Heart left ventricle (tissue), 16 donors: ENCODE results near the gene TRPM3. TPM values are rescaled to one million over a fixed set of nuclear protein-coding genes. Genes with fewer than 3 reads are reported as not detected.

Source experiments
- ATAC-seq, 4 donors: fragments of 200-7000 bp; cut with Tn5 transposase; one replicate each; pipeline ENCODE4 v1.9.1; 2020 to 2022; ENCODE audit warnings: moderate library complexity in 4 of 4, mild to moderate bottlenecking in 3 of 4, moderate number of reproducible peaks in 1 of 4
- DNase-seq, 5 donors: peaks; one replicate each; pipeline ENCODE4 v3.0.0-alpha.2; 2020
- H3K27ac ChIP-seq, 12 donors: fragments of 200-600 bp; sonication (generic) in 4 of 12; one replicate each; pipeline versions ENCODE4 v1.5.0 to v1.8.0; 2016 to 2022; ENCODE audit warnings: mild to moderate bottlenecking in 2 of 12
- H3K27me3 ChIP-seq, 9 donors: fragments of 200-600 bp; sonication (generic) in 2 of 9; one replicate each; pipeline versions ENCODE4 v1.5.1 to v1.8.0; 2016 to 2022; ENCODE audit warnings: mild to moderate bottlenecking in 3 of 9
- H3K36me3 ChIP-seq, 9 donors: fragments of 200-600 bp; sonication (generic) in 2 of 9; one replicate each; pipeline versions ENCODE4 v1.5.0 to v1.8.0; 2018 to 2022; ENCODE audit warnings: mild to moderate bottlenecking in 2 of 9
- H3K4me1 ChIP-seq, 12 donors: fragments of 200-600 bp; sonication (generic) in 4 of 12; one replicate each; pipeline versions ENCODE4 v1.5.0 to v1.8.0; 2016 to 2022; ENCODE audit warnings: mild to moderate bottlenecking in 3 of 12
- H3K4me3 ChIP-seq, 12 donors: fragments of 200-600 bp; sonication (generic) in 4 of 12; one replicate each; pipeline versions ENCODE4 v1.5.0 to v1.8.0; 2017 to 2022; ENCODE audit warnings: mild to moderate bottlenecking in 9 of 12, moderate library complexity in 4 of 12
- H3K9me3 ChIP-seq, 12 donors: fragments of 200-600 bp; sonication (generic) in 4 of 12; one replicate each; pipeline versions ENCODE4 v1.5.0 to v1.8.0; 2016 to 2022; ENCODE audit warnings: mild to moderate bottlenecking in 1 of 12
- POLR2A ChIP-seq, 2 donors: fragments of 450-650 bp; IDR thresholded peaks; one replicate each; pipeline ENCODE4 v1.6.1; 2017; ENCODE audit warnings: antibody characterized with exemption in 2 of 2, mild to moderate bottlenecking in 2 of 2, moderate library complexity in 2 of 2
- WGBS, 4 donors: extraction: QIAGEN DNeasy Blood & Tissue Kit in 2 of 4; methylation state at CpG; one replicate each; pipeline versions ENCODE4 v1.1.5 to v1.1.7; 2013 to 2018; 5-methylcytosine and 5-hydroxymethylcytosine counted together
- intact Hi-C, 10 donors: fragments of 100-400 bp; cut with DNase I; formaldehyde crosslinking; loops; one replicate each; pipeline versions ENCODE4 v1.11.1 to v1.14.2; 2022
- polyA plus RNA-seq, 2 donors: library from polyadenylated mRNA; stranded (reverse); fragments of 200-250 nt; gene quantifications; one replicate each; pipeline ENCODE4 v1.2.3, GENCODE V29; 2013
- total RNA-seq, 9 donors: library from RNA; depleted of rRNA in 2 of 9; stranded (reverse); fragments of >200 nt in 2 of 9; fragmentation: NEBNext Ultra II Directional in 3 of 9; extraction: Animal tissue kit (Norgen Biotek cat#: 25700) in 3 of 9; gene quantifications; one replicate each; pipeline versions ENCODE4 v1.1.0 to v1.2.4, GENCODE V29; 2016 to 2023
- TF ChIP-seq, protein P1 (sequence below), 12 donors: fragments of 200-600 bp; sonication (generic) in 4 of 12; IDR thresholded peaks; one replicate each; pipeline versions ENCODE4 v1.5.0 to v1.8.0; 2018 to 2022; ENCODE audit warnings: antibody characterized with exemption in 12 of 12, mild to moderate bottlenecking in 5 of 12
- donor health status: ischemic (EF 13 %, LVEDD 7.1; RV severe dilation, severe dysfunction).
- donor health status: healthy with polysubstance abuse.
- donor health status: DM: no; HTN: yes; CAD: no.
- donor health status: DM: no; HTN: no; CAD: no.
- donor health status: ischemic (EF 25% LVEDD 6.9; RV normal size, moderate dysfunction).
- donor health status: ischemic (EF 25% LVEDD 5.7; RV mildly dilated, moderate dysfunction).
- donor health status: healthy.
- donor health status: DM: yes; HTN: yes; CAD: no.
- donor health status: ischemic (EF 35%, LVEDD 5.7; RV mildly dilated, moderate dysfunction).
- donor health status: nonischemic (EF 11% LVEDD 7.7; RV severe dilation, severe dysfunction).
- donor health status: DM: yes; HTN: yes; CAD: no.
- donor health status: PGD.
- donor health status: ischemic (EF 29% LVEDD 5.4; RV normal size, mild dysfunction).
- donor health status: nonischemic (EF 23%, LVEDD 6.1; RV moderate dilation, normal function).

Gene TRPM3
- total and polyA plus RNA-seq, 11 donors: 0.02 to 0.91 (median 0.10) TPM; not detected in 1

GRCh38 chr9:70603020-70603411 is 518.4 kb downstream of the TRPM3 start:
- ATAC-seq: no peak
- peaks cover 0 to 34% (median 25%) of the 10 kb centered on the region in 12 donors for H3K4me1 ChIP-seq
- no peak for DNase-seq
- 81 to 89% (median 88%) methylated on average over 6 of the region's 6 CpGs for WGBS, 4 donors
- no peaks in the 10 kb centered on the region for H3K27me3 ChIP-seq
- no peaks in the 10 kb centered on the region for H3K9me3 ChIP-seq
- H3K27ac ChIP-seq: peak overlapping the region in 8 of 12 donors; percentile 86 to 91 (median 90)
- intact Hi-C loops: loop anchor here (2.0 to 10.0 kb wide), 12 partner anchors 116 to 631 kb away; partner anchors contain the start of gene SMC5 (in 2 of the 10)
- TF ChIP-seq, protein P1, sequence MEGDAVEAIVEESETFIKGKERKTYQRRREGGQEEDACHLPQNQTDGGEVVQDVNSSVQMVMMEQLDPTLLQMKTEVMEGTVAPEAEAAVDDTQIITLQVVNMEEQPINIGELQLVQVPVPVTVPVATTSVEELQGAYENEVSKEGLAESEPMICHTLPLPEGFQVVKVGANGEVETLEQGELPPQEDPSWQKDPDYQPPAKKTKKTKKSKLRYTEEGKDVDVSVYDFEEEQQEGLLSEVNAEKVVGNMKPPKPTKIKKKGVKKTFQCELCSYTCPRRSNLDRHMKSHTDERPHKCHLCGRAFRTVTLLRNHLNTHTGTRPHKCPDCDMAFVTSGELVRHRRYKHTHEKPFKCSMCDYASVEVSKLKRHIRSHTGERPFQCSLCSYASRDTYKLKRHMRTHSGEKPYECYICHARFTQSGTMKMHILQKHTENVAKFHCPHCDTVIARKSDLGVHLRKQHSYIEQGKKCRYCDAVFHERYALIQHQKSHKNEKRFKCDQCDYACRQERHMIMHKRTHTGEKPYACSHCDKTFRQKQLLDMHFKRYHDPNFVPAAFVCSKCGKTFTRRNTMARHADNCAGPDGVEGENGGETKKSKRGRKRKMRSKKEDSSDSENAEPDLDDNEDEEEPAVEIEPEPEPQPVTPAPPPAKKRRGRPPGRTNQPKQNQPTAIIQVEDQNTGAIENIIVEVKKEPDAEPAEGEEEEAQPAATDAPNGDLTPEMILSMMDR (IDR thresholded peaks at IDR 0.05): no peak
- TF ChIP-seq POLR2A (IDR thresholded peaks at IDR 0.05): no peak
- no peak overlapping the region for H3K4me3 ChIP-seq
- H3K36me3 ChIP-seq: no peaks in the 10 kb centered on the region

- DNase-seq: peak in 4 of 5 donors; percentile 50 to 62 (median 53)
These were observed 519.0 kb downstream of the TRPM3 start for GRCh38 chr9:70602321-70603019.

DNA sequence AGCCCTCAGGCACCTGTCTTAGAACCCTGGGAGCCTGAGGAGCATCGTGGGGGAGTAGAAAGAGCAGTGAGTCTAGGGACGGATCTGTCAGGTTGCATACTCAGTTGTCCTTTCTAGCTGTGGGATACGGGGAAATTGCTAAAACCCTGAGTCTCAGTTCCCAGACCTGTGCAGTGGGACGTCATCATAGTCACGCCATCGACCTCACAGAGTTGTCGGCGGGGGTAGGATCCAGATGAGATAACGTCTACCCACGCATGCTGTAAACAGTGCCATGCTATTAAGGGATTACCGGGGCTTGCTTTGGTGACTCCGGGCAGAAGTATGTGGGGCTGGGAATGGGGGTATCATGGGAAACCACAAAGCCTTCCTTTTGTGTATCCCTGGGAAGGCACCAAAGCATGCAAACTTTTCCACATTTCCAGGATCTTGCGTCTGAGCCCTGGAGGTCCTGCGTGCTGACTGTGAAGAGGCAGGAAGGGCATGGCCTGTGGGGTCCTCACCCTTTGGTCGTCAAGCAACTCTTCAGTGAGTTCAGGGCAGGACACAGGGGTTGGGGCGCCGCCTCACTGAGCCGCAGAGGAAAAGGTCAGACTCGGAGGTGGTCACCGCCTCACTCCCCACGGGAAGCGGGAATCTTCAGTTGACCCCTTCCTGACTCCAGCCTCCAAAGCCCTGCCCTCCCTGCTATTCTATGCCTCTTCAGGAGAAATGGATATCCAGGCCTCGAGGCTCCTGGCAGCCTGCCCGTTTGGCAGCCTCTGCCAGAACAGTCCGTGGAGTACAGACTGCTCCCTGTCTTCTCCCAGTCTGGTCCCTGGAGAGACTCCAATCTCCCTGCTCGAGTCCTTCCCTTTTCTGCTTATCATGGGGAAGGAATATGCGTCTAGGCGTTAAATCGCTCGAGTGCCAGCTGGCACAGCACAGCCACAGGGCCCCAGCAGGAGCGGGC is 520.1 kb downstream of the TRPM3 start:
- ATAC-seq (peak; percentile 85 to 90 (median 88)), DNase-seq (peak; percentile 91 to 99 (median 97))
- no peaks in the 10 kb centered on the region for H3K36me3 ChIP-seq
- peak in 1 of 2 donors; percentile 32 for TF ChIP-seq POLR2A (IDR thresholded peaks at IDR 0.05)
- TF ChIP-seq, protein P1 (IDR thresholded peaks at IDR 0.05): peak in 1 of 12 donors; percentile 20
- no peaks in the 10 kb centered on the region for H3K27me3 ChIP-seq
- WGBS, 4 donors: 6 to 16% (median 10%) methylated on average over 23 to 31 of the region's 31 CpGs
- no peaks in the 10 kb centered on the region for H3K9me3 ChIP-seq
- peak overlapping the region; percentile 85 to 94 (median 90) for H3K27ac ChIP-seq
- peaks cover 0 to 31% (median 24%) of the 10 kb centered on the region in 12 donors for H3K4me1 ChIP-seq
- intact Hi-C loops: loop anchor here (1.0 to 10.0 kb wide), 17 partner anchors 114 to 629 kb away; partner anchors contain the start of genes KLF9 (in 1 of the 10) and SMC5 (in 1 of the 10)
- peak overlapping the region in 9 of 12 donors; percentile 9 to 37 (median 20) for H3K4me3 ChIP-seq

More at GRCh38 chr9:70602321-70603019, 519.0 kb downstream of the TRPM3 start:
- peak overlapping the region in 8 of 12 donors; percentile 17 to 37 (median 20) for H3K4me3 ChIP-seq
- intact Hi-C loops: loop anchor here (1.0 to 10.0 kb wide), 15 partner anchors 115 to 630 kb away; partner anchors contain the start of gene SMC5 (in 2 of the 10)
- H3K4me1 ChIP-seq: peaks cover 0 to 32% (median 25%) of the 10 kb centered on the region in 12 donors
- 38 to 42% (median 39%) methylated on average over 5 of the region's 5 CpGs for WGBS, 4 donors
- TF ChIP-seq, protein P1 (IDR thresholded peaks at IDR 0.05): peak; percentile 52 to 89 (median 80)
- TF ChIP-seq POLR2A (IDR thresholded peaks at IDR 0.05): no peak
- H3K36me3 ChIP-seq: no peaks in the 10 kb centered on the region
- no peaks in the 10 kb centered on the region for H3K9me3 ChIP-seq
- peak overlapping the region; percentile 85 to 94 (median 90) for H3K27ac ChIP-seq
- no peaks in the 10 kb centered on the region for H3K27me3 ChIP-seq
- ATAC-seq: peak; percentile 51 to 63 (median 59)
